GM21526 (cell line): ENCODE data around the gene RAPH1.
"Not testable (repeated sequence)": the region's sequence is repeated elsewhere in the genome, so short reads cannot be mapped to it uniquely, and the experiment has no call there.

Experiments used
- ATAC-seq: cut with Tn5 transposase; IDR thresholded peaks from one replicate; pipeline ENCODE4 v1.9.1; 2021; ENCODE audit warnings: moderate library complexity; ENCODE audit not compliant: unreplicated experiment, low FRiP score

Gene RAPH1

DNA sequence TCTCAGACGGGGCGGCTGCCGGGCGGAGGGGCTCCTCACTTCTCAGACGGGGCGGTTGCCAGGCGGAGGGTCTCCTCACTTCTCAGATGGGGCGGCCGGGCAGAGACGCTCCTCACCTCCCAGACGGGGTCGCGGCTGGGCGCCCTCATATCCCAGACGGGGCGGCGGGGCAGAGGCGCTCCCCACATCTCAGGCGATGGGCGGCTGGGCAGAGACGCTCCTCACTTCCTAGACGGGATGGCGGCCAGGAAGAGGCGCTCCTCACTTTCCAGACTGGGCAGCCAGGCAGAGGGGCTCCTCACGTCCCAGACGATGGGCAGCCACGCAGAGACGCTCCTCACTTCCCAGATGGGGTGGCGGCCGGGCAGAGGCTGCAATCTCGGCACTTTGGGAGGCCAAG, 162.4 kb downstream of the RAPH1 start:
- not testable (repeated sequence) for ATAC-seq

GRCh38 chr2:203366639-203367466, 168.2 kb downstream of the RAPH1 start:
- ATAC-seq = no peak

DNA sequence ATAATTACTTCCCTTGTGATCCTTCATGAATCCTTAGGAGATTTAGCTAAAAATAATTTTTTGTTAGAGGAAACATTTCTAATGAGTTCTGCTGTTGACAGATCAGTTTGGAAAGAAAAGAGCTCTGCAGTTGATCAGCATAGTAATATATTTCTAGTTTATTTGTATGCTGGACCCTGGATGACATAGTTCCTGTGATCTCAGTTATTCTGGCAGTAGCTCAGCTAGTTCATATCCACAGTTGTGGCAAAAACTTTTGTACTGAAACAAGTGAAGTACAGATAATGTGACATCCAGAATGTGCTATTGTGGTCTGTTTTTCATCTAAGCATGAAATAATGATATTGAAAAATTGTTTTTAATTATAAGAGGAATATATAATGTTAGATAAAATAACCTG, 173.2 kb downstream of the RAPH1 start:
- ATAC-seq = no peak

DNA sequence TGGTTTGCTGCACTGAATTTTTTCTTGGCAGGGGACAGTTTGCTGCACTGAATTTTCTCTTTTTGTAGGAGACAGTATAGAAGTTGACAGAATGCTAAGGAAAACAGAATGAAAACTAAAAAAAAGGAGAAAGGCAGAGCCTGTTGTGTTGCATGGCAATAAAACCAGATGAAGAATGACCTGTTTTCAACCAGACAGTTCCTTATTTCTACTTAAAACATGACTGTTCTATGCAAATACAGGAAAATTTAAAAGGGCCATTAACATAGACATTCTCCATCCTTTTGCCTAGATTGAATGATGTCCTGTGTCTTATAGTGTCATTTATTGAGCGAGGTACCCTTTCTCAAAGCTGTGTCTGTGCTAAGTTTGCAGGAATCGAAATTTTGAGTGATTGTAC, 173.6 kb downstream of the RAPH1 start:
- ATAC-seq = no peak

GRCh38 chr2:203360833-203361430, 174.2 kb downstream of the RAPH1 start:
- ATAC-seq = no peak

DNA sequence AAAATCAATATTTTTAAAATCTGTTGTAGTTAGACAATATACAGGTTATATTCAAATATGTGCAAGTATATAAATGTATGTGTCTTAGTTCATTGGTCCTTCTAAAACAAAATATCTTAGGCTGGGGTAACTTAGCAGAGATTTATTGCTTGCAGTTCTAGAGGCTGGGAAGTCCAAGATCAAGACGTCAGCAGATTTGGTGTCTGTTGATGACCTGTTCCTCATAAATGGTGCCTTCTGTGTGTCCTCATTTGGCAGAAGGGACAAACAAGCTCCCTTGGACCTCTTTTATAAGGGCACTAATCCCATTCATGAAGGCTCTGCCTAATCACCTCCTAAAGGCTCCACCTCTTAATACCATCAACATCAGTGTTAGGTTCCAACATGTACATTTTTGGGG, 175.7 kb downstream of the RAPH1 start:
- no peak for ATAC-seq

DNA sequence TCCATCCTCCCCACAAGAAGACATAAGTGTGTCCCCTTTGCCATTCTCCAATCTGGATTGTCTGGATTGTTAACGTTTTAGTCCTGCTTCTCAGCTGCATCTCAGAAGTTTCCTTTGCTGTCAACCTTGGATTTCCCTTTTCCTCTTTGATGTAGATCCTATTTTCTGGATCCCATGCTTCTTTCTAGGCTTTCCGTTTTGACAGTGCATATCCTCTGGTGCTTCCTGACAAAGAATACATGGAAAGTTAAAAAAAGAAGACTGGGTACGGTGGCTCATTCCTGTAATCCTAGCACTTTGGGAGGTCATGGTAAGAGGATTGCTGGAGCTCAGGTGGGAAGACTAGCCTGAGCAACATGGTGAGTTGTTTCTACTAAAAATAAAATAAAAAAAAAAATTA, 180.1 kb downstream of the RAPH1 start:
- no peak for ATAC-seq

- ATAC-seq = no peak
Measured at GRCh38 chr2:203352604-203353255, 182.4 kb downstream of the RAPH1 start.

DNA sequence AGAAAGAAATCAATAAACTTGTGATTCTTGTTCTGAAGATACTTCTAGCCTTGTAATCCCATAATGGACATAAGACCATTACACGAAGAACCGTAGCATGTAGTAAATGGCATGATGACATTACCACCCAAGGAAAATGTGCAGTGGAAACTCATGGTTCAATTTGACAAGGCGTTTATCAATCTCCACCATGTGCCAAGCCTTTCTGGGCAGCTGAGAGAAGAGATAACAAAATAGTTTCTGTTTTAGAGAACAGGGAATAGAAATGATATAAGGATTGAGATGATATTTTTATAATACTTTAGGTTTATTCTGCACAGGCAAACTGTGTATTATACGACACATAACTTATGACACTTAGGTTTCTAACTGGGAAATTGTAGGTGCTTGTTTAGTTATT, 187.7 kb downstream of the RAPH1 start:
- ATAC-seq = no peak

GRCh38 chr2:203346612-203347011, 188.5 kb downstream of the RAPH1 start:
- no peak for ATAC-seq

DNA sequence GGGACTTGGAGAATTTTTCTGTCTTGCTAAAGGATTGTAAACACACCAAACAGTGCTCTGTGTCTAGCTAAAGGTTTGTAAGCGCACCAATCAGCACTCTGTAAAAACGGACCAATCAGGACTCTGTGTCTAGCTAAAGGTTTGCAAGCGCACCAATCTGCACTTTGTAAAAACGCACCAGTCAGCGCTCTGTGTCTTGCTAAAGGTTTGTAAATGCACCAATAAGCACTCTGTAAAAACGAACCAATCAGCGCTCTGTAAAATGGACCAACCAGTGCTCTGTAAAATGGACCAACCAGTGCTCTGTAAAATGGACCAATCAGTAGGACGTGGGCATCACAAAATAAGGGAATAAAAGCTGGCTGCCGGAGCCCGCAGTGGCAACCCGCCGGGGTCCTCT, 190.4 kb downstream of the RAPH1 start:
- no peak for ATAC-seq
